Measurements from ENCODE around the gene ULK2.
"Not testable (repeated sequence)": the region's sequence is repeated elsewhere in the genome, so short reads cannot be mapped to it uniquely, and the experiment has no call there.

The ULK2 gene

GRCh38 chr17:19860647-19861177 is 7.0 kb downstream of the ULK2 start:
- DNase-seq, result not testable (repeated sequence)

DNA sequence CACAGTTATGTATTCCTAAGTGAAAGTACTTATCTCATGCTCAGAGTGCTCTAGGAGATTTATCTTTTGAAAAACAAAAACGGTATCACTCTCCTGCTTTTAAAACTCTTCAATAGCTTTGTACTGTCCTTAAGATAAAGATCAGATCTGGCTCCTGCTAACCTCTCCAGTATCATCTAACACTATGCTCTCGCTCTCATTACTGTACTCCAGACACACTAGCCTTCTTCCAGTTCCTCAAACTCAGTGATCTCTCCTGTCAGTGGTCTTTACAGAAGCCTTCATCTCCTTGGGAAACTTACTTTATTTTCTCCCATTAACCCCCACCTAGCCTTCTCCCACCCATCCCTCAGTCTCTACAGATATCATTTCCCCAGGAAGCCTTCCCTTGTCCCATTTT is 10.1 kb downstream of the ULK2 start:
- DNase-seq, result no peak

- no peak for DNase-seq
These were observed 33.8 kb downstream of the ULK2 start for GRCh38 chr17:19833914-19834313.

DNA sequence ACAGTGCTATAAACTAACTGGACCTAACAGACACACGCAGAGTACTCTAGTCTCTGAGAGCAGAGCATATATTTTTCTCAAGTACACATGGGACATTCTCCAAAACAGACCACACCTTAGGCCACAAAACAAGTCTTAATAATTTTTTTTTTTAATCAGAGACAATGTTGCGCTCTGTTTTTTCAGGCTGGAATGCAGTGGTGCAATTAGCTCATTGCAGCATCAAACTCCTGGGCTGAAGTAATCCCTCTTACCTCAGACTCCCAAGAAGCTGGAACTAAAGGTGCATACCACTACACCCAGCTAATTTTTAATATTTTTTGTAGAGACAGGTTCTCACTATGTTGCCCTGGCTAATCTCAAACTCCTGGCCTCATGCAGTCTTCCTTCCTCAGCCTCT is 37.7 kb downstream of the ULK2 start:
- DNase-seq, result no peak

DNA sequence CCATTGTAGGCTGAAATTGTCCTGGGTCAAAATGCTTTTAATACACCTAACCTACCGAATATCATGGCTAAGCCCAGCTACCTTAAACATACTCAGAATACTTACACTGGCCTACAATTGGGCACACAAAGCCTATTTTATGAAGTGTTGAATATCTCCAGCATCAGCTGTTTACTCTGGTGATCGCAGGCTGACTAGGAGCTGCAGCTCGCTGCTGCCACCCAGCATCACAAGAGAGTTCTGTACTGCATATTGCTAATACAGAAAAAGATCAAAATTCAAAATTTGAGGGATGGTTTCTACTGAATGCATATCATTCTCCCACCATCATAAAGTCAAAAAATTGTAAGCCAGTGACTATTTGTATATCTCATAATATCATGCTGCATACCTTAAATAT is 55.3 kb downstream of the ULK2 start:
- no peak for DNase-seq

DNA sequence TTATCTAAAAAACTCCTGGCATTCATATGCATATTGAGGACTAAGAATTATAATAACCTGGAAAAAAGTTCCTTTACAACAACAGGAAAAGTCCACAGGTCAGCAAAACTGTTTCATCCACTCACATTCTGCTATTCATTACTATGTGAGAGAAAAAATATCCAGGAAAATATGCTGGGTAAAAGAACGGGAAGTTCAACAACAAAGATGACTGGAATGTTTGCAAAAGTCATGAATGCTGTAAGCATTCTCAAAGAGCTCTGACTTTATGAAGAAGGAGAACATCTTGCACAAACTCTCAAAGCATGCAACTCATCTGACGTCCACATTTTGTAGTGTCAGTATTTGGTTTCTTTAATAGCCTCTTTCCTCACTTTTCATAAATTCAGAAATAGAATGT is 62.7 kb downstream of the ULK2 start:
- no peak for DNase-seq

GRCh38 chr17:19800571-19800970 is 67.2 kb downstream of the ULK2 start:
- DNase-seq, result no peak

- no peak for DNase-seq
These were observed 67.9 kb downstream of the ULK2 start for GRCh38 chr17:19799796-19800195.

DNA sequence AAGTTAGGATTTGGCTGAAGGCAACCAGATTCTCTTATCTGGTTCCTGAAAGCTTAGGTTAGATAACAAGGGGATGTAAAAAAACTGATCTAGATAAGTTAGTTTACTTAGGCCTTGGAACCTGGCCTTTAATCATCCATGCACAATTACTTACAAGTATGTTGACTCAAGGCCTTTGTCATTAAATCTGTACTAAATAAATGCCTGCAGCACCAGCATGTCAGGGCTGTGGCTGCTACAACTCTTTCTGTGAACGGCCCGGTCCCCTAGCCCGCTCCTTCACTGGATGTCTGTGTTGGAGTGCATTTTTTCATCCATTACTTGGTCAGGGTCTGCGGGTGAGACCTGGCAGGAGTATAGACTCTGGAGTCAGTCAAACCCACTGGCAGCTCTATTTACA is 71.3 kb downstream of the ULK2 start:
- DNase-seq, result no peak

DNA sequence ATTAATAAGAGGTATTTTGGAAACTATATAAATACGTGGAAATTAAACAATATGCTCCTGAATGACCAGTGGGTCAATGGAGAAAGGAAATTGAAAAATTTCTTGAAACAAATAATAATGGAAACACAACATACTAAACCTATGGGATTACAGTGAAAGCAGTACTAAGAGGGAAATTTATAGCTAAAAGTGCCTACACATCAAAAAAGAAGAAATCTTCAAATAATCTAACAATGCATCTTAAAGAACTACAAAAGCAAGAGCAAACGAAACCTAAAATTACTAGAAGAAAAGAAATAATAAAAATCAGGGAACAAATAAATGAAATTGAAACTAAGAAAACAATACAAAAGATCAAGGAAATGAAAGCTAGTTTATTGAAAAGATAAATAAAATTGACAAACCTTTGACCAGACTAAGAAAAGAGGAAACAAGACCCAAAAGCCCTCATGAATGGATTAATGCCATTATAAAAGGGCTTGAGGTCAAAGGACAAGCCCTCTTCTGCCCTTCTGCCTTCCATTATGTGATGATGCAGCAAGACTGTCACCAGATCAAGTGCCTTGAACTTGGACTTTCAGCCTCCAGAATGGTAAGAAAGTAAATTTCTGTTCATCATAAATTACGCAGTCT is 75.7 kb downstream of the ULK2 start:
- DNase-seq, result no peak

- DNase-seq, result no peak
These were observed 79.9 kb downstream of the ULK2 start for GRCh38 chr17:19787733-19788357.

GRCh38 chr17:19785854-19786253 is 81.9 kb downstream of the ULK2 start:
- no peak for DNase-seq

DNA sequence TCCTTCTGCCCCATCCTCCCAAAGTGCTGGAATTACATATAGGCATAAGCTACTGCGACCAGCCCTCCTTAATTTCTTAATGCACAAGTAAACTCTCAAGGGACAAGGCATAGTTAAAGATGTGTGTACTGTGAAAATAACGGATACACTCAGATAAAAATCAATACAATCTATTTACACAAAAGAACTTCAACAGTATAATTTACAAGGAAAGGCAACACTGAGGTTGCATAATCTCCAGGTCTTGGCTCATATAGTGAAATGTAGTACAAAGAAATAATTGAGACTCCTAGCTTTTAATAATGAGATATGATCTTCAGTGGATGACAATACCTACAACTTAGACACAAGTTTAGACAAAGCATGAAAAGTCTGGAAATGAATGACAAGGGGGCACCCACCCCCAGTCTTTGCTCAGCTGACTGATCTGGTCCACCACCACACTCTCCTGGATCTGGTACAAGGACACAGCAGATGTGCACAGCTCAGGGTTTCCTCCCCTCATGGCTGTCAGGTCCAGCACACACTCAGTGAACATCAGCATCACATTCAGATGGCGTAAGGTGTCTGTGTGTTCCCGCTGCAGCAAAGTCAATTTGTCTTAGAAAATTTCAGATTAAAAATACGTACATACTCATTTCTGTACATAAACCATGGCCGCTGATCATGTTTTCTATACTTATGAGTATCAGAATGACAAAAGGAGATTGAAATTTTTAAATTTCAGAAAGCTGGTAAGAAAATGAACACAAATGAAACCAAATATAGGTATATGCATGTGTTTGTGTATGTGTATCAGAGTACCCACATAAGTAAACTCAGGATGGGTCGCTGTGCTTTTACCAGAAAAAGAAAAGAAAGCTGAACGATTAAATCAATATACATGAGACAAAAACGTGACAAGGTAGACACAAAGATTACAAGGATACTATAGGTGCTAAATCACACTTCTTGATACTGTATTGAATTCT is 86.0 kb downstream of the ULK2 start:
- no peak for DNase-seq

DNA sequence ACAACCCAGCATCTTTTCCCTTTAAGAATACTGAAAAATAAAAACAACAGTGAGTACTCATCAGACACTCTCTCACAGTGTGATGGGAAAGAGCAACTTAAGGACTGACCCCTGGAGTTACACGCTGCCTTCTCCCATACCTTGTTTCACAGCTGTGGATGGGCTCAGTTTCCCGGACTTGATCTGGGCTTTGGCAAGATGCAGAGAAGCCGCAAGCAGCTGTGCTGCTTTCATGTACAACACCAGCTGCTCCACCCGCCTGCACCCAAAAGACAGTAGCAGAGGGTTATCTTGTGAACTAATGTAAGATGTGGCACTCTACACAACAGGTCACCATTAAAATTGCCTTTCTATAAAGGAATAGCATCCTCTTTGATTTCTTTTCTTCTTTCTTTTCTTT is 86.9 kb downstream of the ULK2 start:
- DNase-seq, result no peak

GRCh38 chr17:19773534-19773933 is 94.2 kb downstream of the ULK2 start:
- DNase-seq, result no peak

GRCh38 chr17:19771971-19772630 is 95.6 kb downstream of the ULK2 start:
- DNase-seq, result peak; percentile 12

DNA sequence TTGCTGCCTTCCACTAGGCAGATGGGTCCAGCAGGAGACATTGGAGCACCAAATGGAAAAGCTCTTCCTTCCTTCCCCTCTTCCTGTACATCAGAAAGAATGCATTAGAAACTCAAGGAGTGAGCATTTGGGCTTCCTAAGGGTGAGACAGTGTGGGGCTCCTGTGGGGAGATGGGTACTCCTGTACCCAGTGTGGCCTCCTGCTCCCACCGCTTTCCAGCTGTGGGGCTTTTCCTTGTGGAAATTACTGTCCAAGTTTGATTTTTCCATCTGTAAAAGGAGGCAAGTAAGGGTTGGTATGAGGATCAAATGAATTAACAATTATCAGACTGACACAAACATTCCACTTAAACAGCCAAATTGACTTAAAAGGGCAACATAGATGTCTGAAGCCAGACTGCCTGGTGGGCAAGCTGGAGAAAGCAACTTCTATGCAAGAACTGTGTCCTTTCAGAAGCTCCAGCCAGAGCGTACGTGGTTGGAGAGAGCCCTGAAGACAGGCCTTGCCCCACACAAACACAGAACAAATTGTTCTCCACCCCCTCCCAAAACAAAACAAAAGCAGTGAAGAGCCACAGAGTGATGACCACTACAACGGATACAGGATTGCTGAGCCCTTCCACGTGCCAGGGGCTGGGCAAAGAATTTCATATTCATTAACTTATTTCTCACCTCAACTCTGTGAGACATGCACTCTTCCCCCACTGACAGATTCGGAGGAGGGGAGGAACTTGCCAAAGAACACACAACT is 96.6 kb downstream of the ULK2 start:
- no peak for DNase-seq

DNA sequence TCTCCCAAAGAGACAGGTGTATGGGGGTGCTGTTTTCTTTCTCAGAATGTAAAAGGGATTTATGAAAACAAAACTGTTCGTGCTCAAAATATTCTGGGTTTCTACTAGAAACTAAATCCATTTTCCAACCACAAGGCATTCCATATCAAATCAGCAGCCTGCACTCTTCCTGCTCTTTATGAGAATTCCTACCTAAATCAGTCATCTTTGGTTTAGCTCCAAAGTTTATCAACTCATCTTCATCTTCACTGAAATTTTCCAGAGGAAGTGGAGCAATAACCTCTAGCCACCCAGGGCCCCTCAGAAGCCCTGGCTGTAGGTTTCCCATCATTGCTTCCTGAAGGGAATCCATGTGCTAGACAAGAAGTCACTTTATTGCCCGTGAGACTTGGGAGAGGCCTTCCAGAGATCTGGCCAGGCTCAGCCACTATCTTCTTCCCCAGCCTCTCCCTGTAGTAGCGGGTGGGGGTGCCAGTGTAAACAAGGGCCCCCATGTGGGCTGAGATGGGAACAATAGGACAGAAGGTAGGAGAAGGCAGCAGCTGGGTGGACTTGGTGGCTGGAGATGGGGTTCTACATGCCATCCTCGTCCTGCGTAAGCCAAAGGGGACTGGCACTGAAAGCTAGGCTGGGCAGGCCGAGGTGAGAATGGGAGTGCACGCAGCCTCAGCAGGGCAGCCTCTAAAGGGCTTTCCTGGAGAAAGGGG is 97.6 kb downstream of the ULK2 start:
- no peak for DNase-seq

DNA sequence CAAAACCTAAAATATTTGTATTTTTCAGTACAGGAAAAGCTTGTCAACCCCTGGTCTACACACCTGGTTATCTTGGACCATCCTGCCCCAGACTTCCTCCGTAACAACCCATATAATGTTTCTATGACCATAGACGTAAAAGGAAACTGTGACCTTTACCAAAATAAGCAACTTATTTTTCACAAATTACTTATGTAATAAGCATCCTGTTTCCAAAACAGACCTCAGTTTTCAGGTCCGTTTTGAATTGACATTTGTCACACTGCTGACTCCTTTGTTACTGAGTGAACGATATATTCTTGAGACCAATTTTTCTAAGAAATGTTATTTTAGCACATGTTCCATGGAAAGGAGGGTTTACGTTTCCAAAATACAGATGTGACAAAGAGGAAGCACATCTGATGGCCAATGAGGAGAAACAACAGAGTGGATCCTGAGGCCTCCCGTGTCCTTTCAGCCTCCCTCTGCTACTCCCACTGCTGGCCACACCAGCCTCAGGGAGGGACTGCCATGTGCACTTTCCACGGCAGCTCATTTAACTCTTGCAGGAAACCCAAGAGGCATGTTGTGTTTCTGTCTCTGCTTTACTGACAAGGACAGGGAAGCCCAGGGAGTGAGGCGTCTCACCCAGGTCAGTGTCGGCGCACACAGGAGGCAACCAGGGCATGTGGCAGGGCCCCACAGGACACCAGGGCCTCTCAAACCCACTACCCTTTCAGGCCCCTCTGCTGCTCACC is 99.5 kb downstream of the ULK2 start:
- no peak for DNase-seq

DNA sequence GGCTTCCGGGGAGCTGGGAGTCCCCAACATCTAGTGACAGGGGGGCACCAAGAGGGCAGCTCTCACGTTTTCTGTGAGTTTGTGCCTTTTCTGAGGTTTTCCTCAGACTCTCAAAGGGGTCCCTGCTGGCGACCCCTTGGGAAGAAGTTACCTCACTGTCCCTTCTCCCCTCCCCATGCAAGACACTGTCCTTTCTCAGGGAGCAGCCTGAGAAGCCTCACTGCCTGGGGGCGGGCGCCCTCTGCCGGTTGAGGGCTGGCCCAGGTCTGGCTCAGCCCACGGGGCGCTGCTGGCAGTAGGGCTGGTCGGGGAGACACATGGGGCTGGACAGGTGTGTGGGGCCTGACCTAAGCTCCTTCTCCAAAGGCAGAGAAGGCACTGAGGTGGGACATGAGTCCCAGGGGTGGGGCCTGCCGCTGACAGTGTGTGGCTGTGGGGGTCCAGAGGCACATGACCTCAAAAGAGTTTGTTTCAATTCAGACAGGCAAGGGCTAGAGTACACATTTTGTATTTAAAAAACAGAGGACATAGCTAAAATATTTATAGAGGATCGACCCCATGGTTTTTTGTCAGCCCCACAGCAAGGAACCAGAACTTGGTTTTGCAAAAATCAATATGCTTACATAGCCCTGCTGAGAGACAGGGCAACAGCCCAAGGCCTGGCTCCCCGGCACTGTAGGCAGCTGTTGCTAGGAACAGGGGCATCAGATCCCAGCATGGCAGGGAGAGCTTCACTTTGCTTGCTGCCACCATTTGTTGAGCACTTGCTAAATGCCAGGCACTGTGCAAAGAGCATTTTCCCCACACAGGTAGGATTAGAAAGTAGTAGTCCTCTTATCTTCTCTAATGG is 101.1 kb downstream of the ULK2 start:
- peak; percentile 73 for DNase-seq

All from activated gamma-delta T cell treated with Interleukin-2 at 50 U/mL for 16 hours (primary cell).